ENCODE data around the gene KDM2A. TPM values are rescaled to one million over a fixed set of nuclear protein-coding genes. Genes with fewer than 3 reads are reported as not detected.

Gene KDM2A
- total and polyA plus RNA-seq, 2 of the 13 experiments (the other 11 are each of a cell fraction or from before 2014, with no cell fraction given), result 31.3 to 31.4 TPM

GRCh38 chr11:67267188-67268080 lies 148.4 kb downstream of the KDM2A start (continued):
- TF ChIP-seq AHDC1 (CRISPR knock-in tag; IDR thresholded peaks at IDR 0.05; ENCODE audit: borderline replicate concordance) (0 out of 2 replicates have a peak, but pooled peaks have one; percentile 3), MEF2D (CRISPR knock-in tag; IDR thresholded peaks at IDR 0.05) (peak; percentile 57; the same call in 1 of the 2 replicates), ZBTB20 (CRISPR knock-in tag; IDR thresholded peaks at IDR 0.05; ENCODE audit: borderline replicate concordance, low read depth) (peak; percentile 70; the same call in 1 of the 2 replicates), PAXIP1 (CRISPR knock-in tag; conservative IDR thresholded peaks at IDR 0.05) (peak; percentile 63; the same call in 1 of the 2 replicates), BCL3 (CRISPR knock-in tag; IDR thresholded peaks at IDR 0.05) (peak; percentile 67), ZNF30 (CRISPR knock-in tag; IDR thresholded peaks at IDR 0.05) (0 out of 2 replicates have a peak, but pooled peaks have one; percentile 51), FOSL2 (CRISPR knock-in tag; IDR thresholded peaks at IDR 0.05) (0 out of 2 replicates have a peak, but pooled peaks have one; percentile 2), HOMEZ (CRISPR knock-in tag; IDR thresholded peaks at IDR 0.05; ENCODE audit: low read depth) (no peak), KDM2A (CRISPR knock-in tag; IDR thresholded peaks at IDR 0.05; ENCODE audit: borderline replicate concordance, low read depth) (peak; percentile 43; the same call in 1 of the 2 replicates), PPARG (CRISPR knock-in tag; conservative IDR thresholded peaks at IDR 0.05) (peak; percentile 88), MIER3 (CRISPR knock-in tag; IDR thresholded peaks at IDR 0.05; ENCODE audit: borderline replicate concordance) (0 out of 2 replicates have a peak, but pooled peaks have one; percentile 13), ARNT2 (CRISPR knock-in tag; IDR thresholded peaks at IDR 0.05; ENCODE audit: low read depth) (no peak; the same call in 1 of the 2 replicates), ZNF274 (CRISPR knock-in tag; IDR thresholded peaks at IDR 0.05) (0 out of 2 replicates have a peak, but pooled peaks have one; percentile 78), ZNF572 (CRISPR knock-in tag; IDR thresholded peaks at IDR 0.05) (0 out of 2 replicates have a peak, but pooled peaks have one; percentile 25)
